ENCODE results near the gene PLA2G6. TPM values are rescaled to one million over a fixed set of nuclear protein-coding genes. Genes with fewer than 3 reads are reported as not detected.

The PLA2G6 gene
- total and polyA plus RNA-seq, 2 of the 8 experiments (the other 6 are each of a cell fraction or from before 2014, with no cell fraction given): 13.2 to 21.0 TPM

DNA sequence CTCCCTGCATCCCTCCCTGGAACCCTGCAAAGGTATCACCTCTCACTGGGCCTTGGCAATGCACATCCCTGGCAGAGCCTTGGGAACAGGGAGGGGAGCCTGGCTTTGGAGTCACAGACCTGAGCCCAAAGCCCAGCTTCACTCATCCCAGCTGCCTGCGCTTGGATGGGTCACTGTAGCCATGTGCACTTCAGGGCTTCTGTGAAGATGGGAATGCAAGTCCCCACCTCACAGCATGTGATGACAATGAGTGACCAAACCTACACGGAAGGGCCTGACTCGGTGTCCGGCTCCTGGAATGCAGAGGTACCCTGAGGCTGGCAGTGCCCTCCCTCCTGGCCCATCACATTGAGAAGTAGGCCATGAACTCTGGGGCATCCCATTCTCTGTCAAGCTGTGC lies 48.3 kb downstream of the PLA2G6 start:
- no peak overlapping the region for H2BK12ac ChIP-seq (ENCODE audit: low read depth, low read length)
- no peak overlapping the region for H2BK5ac ChIP-seq (ENCODE audit: low read depth, low read length)
- no peak overlapping the region for H3K14ac ChIP-seq (ENCODE audit: insufficient read length)
- no peak overlapping the region for H2AK5ac ChIP-seq (ENCODE audit: low read depth, low read length)
- H3K9ac ChIP-seq (replicated peaks in 1 of 4; ENCODE audit: extremely low read depth in 1 of 4, low read depth in 3 of 4, low read length in 3 of 4): no peak overlapping the region
- H4K8ac ChIP-seq (ENCODE audit: extremely low read depth, insufficient read depth, low read length): no peak overlapping the region; the same call in 1 of the 2 replicates
- H2BK120ac ChIP-seq (replicated peaks; ENCODE audit: low read depth, low read length): no peak overlapping the region
- no peak overlapping the region for H2BK15ac ChIP-seq (ENCODE audit: low read length)
- WGBS, 2 experiments (ENCODE audit: extremely low coverage in 1 of 2, insufficient coverage in 1 of 2, insufficient read length in 1 of 2, insufficient replicate concordance in 2 of 2, low coverage in 1 of 2, low lambda C conversion rate in 2 of 2, missing lambda C conversion rate in 1 of 2): 100% methylated on average over 4 of the region's 4 CpGs; no CpG with 5 or more reads in 1 of the 2 experiments
- no peaks in the 10 kb centered on the region for H3K27me3 ChIP-seq (replicated peaks in 1 of 4; ENCODE audit: control insufficient read depth in 3 of 4, extremely low read depth in 1 of 4, insufficient read depth in 3 of 4, low read length in 3 of 4)
- H4K20me1 ChIP-seq (replicated peaks in 1 of 2; ENCODE audit: control insufficient read depth in 1 of 2, insufficient read depth in 2 of 2, low read length in 2 of 2): peaks cover 0 to 4% of the 10 kb centered on the region in 2 experiments
- H3K23me2 ChIP-seq (ENCODE audit: low read depth, low read length): no peaks in the 10 kb centered on the region
- POLR2A ChIA-PET (ENCODE audit: partially characterized antibody): interaction anchor here (1.7 kb wide), 1 partner anchor 68 kb away, joined by 3 read pairs; no protein-coding TSS in a partner anchor
- CTCF ChIA-PET (ENCODE audit: partially characterized antibody): interaction anchor here (0.8 to 3.3 kb wide), 7 partner anchors 9 to 144 kb away, joined by 3 to 14 read pairs (median 3); no protein-coding TSS in a partner anchor
- H3K79me1 ChIP-seq (ENCODE audit: low read depth, low read length): no peaks in the 10 kb centered on the region
- no peaks in the 10 kb centered on the region for H3K79me2 ChIP-seq (ENCODE audit: control insufficient read depth in 1 of 2, insufficient read depth in 2 of 2, low read length in 2 of 2)
- H3K23ac ChIP-seq (ENCODE audit: insufficient read length): no peak overlapping the region
- H3K4me1 ChIP-seq (replicated peaks in 1 of 4; ENCODE audit: control insufficient read depth in 3 of 4, insufficient read depth in 4 of 4, low read length in 3 of 4): no peaks in the 10 kb centered on the region
- no peaks in the 10 kb centered on the region for H3K9me3 ChIP-seq (ENCODE audit: insufficient read depth in 2 of 2, low read depth in 1 of 2, low read length in 1 of 2)
- no peak overlapping the region for H3K27ac ChIP-seq (ENCODE audit: low read depth, low read length)
- FAIRE-seq (no peak), DNase-seq (ENCODE audit: low read depth in 1 of 2, low spot score in 2 of 2) (no peak)
- H3K4ac ChIP-seq (replicated peaks; ENCODE audit: insufficient read length, low read depth, low read length): no peak overlapping the region
- no peaks in the 10 kb centered on the region for H3K36me3 ChIP-seq (ENCODE audit: control insufficient read depth in 2 of 4, insufficient read depth in 4 of 4, low read length in 3 of 4)
- no peak overlapping the region for H3K4me2 ChIP-seq (ENCODE audit: insufficient read depth in 1 of 2, low read depth in 2 of 2, low read length in 2 of 2)
- H2AFZ ChIP-seq (ENCODE audit: low read length): no peak overlapping the region
- no peak overlapping the region for H3K18ac ChIP-seq (ENCODE audit: extremely low read depth, low read length)
- H2BK20ac ChIP-seq (ENCODE audit: low read length): no peak overlapping the region
- H4K91ac ChIP-seq (replicated peaks; ENCODE audit: insufficient read length, low read length): no peak overlapping the region
- H3K4me3 ChIP-seq (ENCODE audit: extremely low read depth in 1 of 4, insufficient read depth in 2 of 4, low read depth in 3 of 4, low read length in 4 of 4): no peak overlapping the region
- no peak overlapping the region for H4K5ac ChIP-seq (ENCODE audit: insufficient read length, low read depth, low read length)
- H3K56ac ChIP-seq (replicated peaks; ENCODE audit: insufficient read length, low read depth, low read length): no peak overlapping the region
- TF ChIP-seq CHD2 (IDR thresholded peaks at IDR 0.05; ENCODE audit: low read length) (no peak), ATF3 (IDR thresholded peaks at IDR 0.05; ENCODE audit: insufficient read depth, low read depth, low read length) (no peak), HDAC6 (IDR thresholded peaks at IDR 0.05; ENCODE audit: low read depth, low read length) (no peak), EZH2 (IDR thresholded peaks at IDR 0.05; ENCODE audit: low read depth, low read length, severe bottlenecking) (no peak), SP1 (IDR thresholded peaks at IDR 0.05; ENCODE audit: low read depth, low read length) (no peak), EGR1 (IDR thresholded peaks at IDR 0.05; ENCODE audit: borderline replicate concordance, low read depth, low read length) (no peak), JUN (IDR thresholded peaks at IDR 0.05; ENCODE audit: low read depth, low read length) (no peak), POLR2A (IDR thresholded peaks at IDR 0.05; ENCODE audit: control extremely low read depth in 1 of 2, low read depth in 2 of 2, low read length in 2 of 2) (no peak), TAF1 (IDR thresholded peaks at IDR 0.05; ENCODE audit: low read depth, low read length) (no peak), E2F6 (IDR thresholded peaks at IDR 0.05) (no peak), KDM1A (IDR thresholded peaks at IDR 0.05; ENCODE audit: borderline replicate concordance, low read length) (no peak), SIRT6 (IDR thresholded peaks at IDR 0.05; ENCODE audit: low read length) (no peak), FOSL1 (IDR thresholded peaks at IDR 0.05; ENCODE audit: insufficient read depth, low read depth, low read length) (no peak), YY1 (IDR thresholded peaks at IDR 0.05; ENCODE audit: low read depth, low read length) (no peak)
